MM.1S (cell line): ENCODE results near the gene GBF1.
A peak's percentile ranks its signal among the peaks of the same experiment; 100 is the strongest.

Source experiments
- DNase-seq: peaks from one replicate; pipeline ENCODE4 v3.0.0-alpha.2; 2015
- H2AFZ ChIP-seq: fragments of 300-600 bp; sonication (generic); 2 replicates; pipeline ENCODE4 v1.6.0; 2016; ENCODE audit warnings: antibody characterized with exemption, low read length
- H3F3A ChIP-seq: fragments of 300-600 bp; sonication (generic); 2 replicates; pipeline ENCODE4 v1.6.1; 2016; ENCODE audit warnings: mild to moderate bottlenecking, antibody characterized with exemption, low read length, moderate library complexity, mixed read lengths; ENCODE audit not compliant: insufficient read depth
- H3K27ac ChIP-seq: fragments of 300-600 bp; sonication (generic); 2 replicates; pipeline ENCODE4 v1.5.1; 2016; ENCODE audit warnings: mild to moderate bottlenecking, low read length
- H3K27me3 ChIP-seq: fragments of 300-600 bp; sonication (generic); replicated peaks from 2 replicates; pipeline ENCODE4 v1.6.0; 2016; ENCODE audit warnings: low read length; ENCODE audit not compliant: insufficient read depth
- H3K36me3 ChIP-seq: fragments of 300-600 bp; sonication (generic); replicated peaks from 2 replicates; pipeline ENCODE4 v1.6.1; 2016; ENCODE audit warnings: mild to moderate bottlenecking, low read length, mixed read lengths; ENCODE audit not compliant: insufficient read depth
- H3K4me1 ChIP-seq: fragments of 300-600 bp; sonication (generic); 2 replicates; pipeline ENCODE4 v1.6.1; 2016; ENCODE audit warnings: low read length, mixed read lengths
- H3K4me2 ChIP-seq: fragments of 300-600 bp; sonication (generic); 2 replicates; pipeline ENCODE4 v1.6.0; 2016; ENCODE audit warnings: low read depth, low read length
- H3K4me3 ChIP-seq: fragments of 300-600 bp; sonication (generic); 2 replicates; pipeline ENCODE4 v1.5.1; 2016; ENCODE audit warnings: low read length, mixed read lengths
- H3K79me2 ChIP-seq: fragments of 300-600 bp; sonication (generic); 2 replicates; pipeline ENCODE4 v1.6.1; 2016; ENCODE audit warnings: mixed run types, low read length, mixed read lengths
- H3K9ac ChIP-seq: fragments of 300-600 bp; sonication (generic); 2 replicates; pipeline ENCODE4 v1.6.1; 2016; ENCODE audit warnings: low read length, mixed read lengths
- H3K9me2 ChIP-seq: fragments of 300-600 bp; sonication (generic); replicated peaks from 2 replicates; pipeline ENCODE4 v1.6.1; 2016; ENCODE audit warnings: mild to moderate bottlenecking, low read length, mixed read lengths; ENCODE audit not compliant: insufficient read depth
- H3K9me3 ChIP-seq: fragments of 300-600 bp; sonication (generic); replicated peaks from 2 replicates; pipeline ENCODE4 v1.6.1; 2016; ENCODE audit warnings: mild to moderate bottlenecking, low read length, mixed read lengths; ENCODE audit not compliant: insufficient read depth
- H4K20me1 ChIP-seq: fragments of 300-600 bp; sonication (generic); 2 replicates; pipeline ENCODE4 v1.6.1; 2016; ENCODE audit warnings: mild to moderate bottlenecking, low read length, moderate library complexity, mixed read lengths; ENCODE audit not compliant: insufficient read depth
- CTCF ChIP-seq: fragments of 300-600 bp; sonication (generic); IDR thresholded peaks from 2 replicates; pipeline ENCODE4 v1.5.1; 2016; ENCODE audit warnings: antibody characterized with exemption, low read length, mixed read lengths
- EZH2 ChIP-seq: fragments of 300-600 bp; sonication (generic); optimal IDR thresholded peaks from 2 replicates; pipeline ENCODE3; 2017; ENCODE audit warnings: low read depth, mild to moderate bottlenecking, antibody characterized with exemption, low read length, mixed read lengths
- EZH2phosphoT487 ChIP-seq: fragments of 300-600 bp; sonication (generic); IDR thresholded peaks from 2 replicates; pipeline ENCODE4 v1.6.1; 2018; ENCODE audit warnings: antibody characterized with exemption, low read length

The GBF1 gene

GRCh38 chr10:102396317-102396650 lies 151.0 kb downstream of the GBF1 start:
- Histone ChIP-seq H4K20me1 (peaks cover 10% of the 10 kb centered on the region; the same call in 1 of the 2 replicates), H3K4me3 (peak overlapping the region; percentile 99)

GRCh38 chr10:102396730-102397151 lies 151.4 kb downstream of the GBF1 start:
- Histone ChIP-seq H3K27ac (peak overlapping the region; percentile 100; the same call in 1 of the 2 replicates), H3K27me3 (no peaks in the 10 kb centered on the region), H3K79me2 (peaks cover 48% of the 10 kb centered on the region), H3K4me2 (peak overlapping the region; percentile 93), H3F3A (peaks cover 49% of the 10 kb centered on the region), H3K9me2 (no peaks in the 10 kb centered on the region), H3K9ac (peak overlapping the region; percentile 100), H3K4me3 (peak overlapping the region; percentile 99), H3K4me1 (peaks cover 24% of the 10 kb centered on the region), H4K20me1 (peaks cover 11% of the 10 kb centered on the region; the same call in 1 of the 2 replicates), H3K36me3 (peaks cover 15% of the 10 kb centered on the region), H3K9me3 (no peaks in the 10 kb centered on the region), H2AFZ (no peak overlapping the region)
- TF ChIP-seq EZH2phosphoT487: no peak
- TF ChIP-seq EZH2: no peak
- TF ChIP-seq CTCF: no peak
- DNase-seq: no peak

More at GRCh38 chr10:102396317-102396650, 151.0 kb downstream of the GBF1 start:
- no peaks in the 10 kb centered on the region for H3K9me3 ChIP-seq
- no peak overlapping the region for H2AFZ ChIP-seq
- H3K4me1 ChIP-seq: peaks cover 24% of the 10 kb centered on the region
- H3K27ac ChIP-seq: peak overlapping the region; percentile 100
- H3K79me2 ChIP-seq: peaks cover 48% of the 10 kb centered on the region
- H3K9me2 ChIP-seq: no peaks in the 10 kb centered on the region
- peak overlapping the region; percentile 93 for H3K4me2 ChIP-seq
- H3K36me3 ChIP-seq: peaks cover 12% of the 10 kb centered on the region
- H3K9ac ChIP-seq: peak overlapping the region; percentile 100
- TF ChIP-seq EZH2: no peak
- no peak for TF ChIP-seq EZH2phosphoT487
- TF ChIP-seq CTCF: no peak
- DNase-seq: peak; percentile 41
- H3F3A ChIP-seq: peaks cover 47% of the 10 kb centered on the region
- H3K27me3 ChIP-seq: no peaks in the 10 kb centered on the region

- H3K4me2 ChIP-seq: peak overlapping the region; percentile 94
- H2AFZ ChIP-seq: no peak overlapping the region
- peaks cover 48% of the 10 kb centered on the region for H3K79me2 ChIP-seq
- H3K9me2 ChIP-seq: no peaks in the 10 kb centered on the region
- peak overlapping the region; percentile 99; the same call in 1 of the 2 replicates for H3K4me3 ChIP-seq
- H3K9ac ChIP-seq: no peak overlapping the region; the same call in 1 of the 2 replicates
- DNase-seq: no peak
- H3K27ac ChIP-seq: peak overlapping the region; percentile 100; the same call in 1 of the 2 replicates
- peaks cover 49% of the 10 kb centered on the region for H3F3A ChIP-seq
- TF ChIP-seq CTCF: no peak
- TF ChIP-seq EZH2: no peak
- TF ChIP-seq EZH2phosphoT487: no peak
- H4K20me1 ChIP-seq: peaks cover 11% of the 10 kb centered on the region; the same call in 1 of the 2 replicates
- no peaks in the 10 kb centered on the region for H3K27me3 ChIP-seq
- H3K9me3 ChIP-seq: no peaks in the 10 kb centered on the region
- peaks cover 15% of the 10 kb centered on the region for H3K36me3 ChIP-seq
- peaks cover 24% of the 10 kb centered on the region for H3K4me1 ChIP-seq
Observed at GRCh38 chr10:102397222-102398171, 152.2 kb downstream of the GBF1 start.
